Measurements from ENCODE around the gene MCCC1. TPM values are rescaled to one million over a fixed set of nuclear protein-coding genes. Genes with fewer than 3 reads are reported as not detected.
"Not testable (repeated sequence)": the region's sequence is repeated elsewhere in the genome, so short reads cannot be mapped to it uniquely, and the experiment has no call there.

Gene MCCC1
- total RNA-seq, 1 donor from 2014 or later: 102 TPM

DNA sequence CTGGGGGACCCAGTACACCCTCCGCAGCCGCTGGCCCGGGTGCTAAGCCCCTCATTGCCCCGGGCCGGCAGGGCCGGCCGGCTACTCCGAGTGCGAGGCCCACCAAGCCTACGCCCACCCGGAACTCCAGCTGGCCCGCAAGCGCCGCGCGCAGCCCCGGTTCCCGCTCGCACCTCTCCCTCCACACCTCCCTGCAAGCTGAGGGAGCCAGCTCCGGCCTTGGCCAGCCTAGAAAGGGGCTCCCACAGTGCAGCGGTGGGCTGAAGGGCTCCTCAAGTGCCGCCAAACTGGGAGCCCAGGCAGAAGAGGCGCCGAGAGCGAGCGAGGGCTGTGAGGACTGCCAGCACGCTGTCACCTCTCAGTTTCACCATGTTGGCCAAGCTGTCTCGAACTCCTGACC is 4.7 kb upstream of the MCCC1 start:
- not testable (repeated sequence) for DNase-seq (ENCODE audit: low spot score)

DNA sequence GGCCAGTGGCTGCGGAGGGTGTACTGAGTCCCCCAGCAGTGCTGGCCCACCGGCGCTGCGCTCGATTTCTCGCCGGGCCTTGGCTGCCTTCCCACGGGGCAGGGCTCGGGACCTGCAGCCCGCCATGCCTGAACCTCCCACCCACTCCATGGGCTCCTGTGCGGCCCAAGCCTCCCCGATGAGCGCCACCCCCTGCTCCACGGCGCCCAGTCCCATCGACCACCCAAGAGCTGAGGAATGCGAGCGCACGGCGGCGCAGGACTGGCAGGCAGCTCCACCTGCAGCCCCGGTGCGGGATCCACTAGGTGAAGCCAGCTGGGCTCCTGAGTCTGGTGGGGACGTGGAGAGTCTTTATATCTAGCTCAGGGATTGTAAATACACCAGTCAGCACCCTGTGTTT is 1.7 kb upstream of the MCCC1 start:
- not testable (repeated sequence) for DNase-seq (ENCODE audit: low spot score)

DNA sequence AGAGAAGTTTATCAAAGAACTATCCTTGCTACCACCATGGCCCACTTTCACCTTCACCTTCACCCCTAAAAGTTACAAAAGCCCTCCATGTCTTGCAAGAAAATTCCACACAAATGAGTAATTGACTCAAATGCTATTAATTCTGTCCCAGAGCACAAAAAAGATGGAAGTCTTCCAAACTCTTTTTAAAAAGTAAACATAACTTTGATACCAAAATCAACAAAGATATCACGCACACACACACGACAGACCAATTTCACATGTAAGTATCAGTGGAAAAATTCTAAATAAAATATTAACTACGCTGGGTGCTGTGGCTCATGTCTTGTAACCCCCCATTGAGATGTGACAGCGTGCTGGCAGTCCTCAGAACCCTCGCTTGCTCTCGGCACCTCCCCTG is 1.1 kb upstream of the MCCC1 start:
- DNase-seq (ENCODE audit: low spot score): no peak

DNA sequence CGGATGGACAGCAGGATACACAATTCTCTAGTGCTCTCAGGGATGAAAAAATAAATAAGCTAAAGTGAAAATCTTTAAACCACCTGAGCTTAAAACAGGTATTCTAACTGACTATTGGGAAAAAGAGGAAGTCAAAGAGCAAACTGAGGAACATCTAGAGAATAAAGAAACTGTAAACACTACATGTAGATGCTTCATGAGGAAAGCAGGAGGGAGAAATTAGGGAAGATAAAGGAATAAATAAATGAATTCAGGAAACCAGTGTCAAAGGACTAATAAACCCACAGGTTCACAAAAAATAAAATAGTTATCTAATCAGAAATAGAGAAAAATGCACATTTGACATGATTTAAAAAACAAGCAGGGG is 525 bp upstream of the MCCC1 start:
- no peak for DNase-seq (ENCODE audit: low spot score)

DNA sequence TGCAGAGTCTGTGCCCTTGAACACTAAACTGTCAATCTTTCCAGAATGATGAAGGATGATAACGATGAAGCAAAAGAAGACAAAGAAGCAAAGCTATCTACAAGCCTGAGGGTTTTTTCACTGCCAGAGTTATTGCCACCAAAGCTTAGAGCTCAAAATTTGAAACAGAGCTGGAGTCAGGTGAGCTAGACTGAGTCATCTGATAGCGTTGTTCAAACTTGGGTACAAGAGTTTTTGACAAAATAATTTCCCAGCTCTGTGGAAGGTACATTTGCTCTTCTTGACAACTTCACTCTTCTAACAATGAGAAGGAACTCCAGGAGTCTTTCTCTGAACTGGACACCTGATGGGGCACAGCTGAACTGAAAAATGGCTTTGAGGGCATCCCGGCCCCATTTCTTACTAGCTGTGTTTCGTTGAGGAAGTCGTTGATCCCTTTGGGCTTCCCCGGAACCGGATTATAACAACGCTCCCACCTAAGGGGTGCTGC is 715 bp downstream of the MCCC1 start:
- no peak for DNase-seq (ENCODE audit: low spot score)

DNA sequence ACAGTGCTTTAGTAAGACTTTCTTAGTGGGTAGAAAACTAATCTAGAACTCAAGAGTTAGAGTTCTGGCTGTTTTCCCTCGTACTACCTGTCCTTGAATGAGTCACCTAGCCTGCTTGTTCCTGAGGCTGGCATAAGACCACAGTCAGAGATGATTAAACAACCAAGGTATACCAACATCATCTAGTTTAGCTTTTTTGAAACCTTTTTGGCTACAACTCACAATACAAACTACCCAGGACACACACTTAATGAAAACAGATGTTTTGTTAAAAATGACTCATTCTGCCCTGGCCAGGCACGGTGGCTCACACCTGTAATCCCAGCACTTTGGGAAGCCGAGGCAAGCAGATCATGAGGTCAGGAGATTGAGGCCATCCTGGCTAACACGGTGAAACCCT is 4.6 kb downstream of the MCCC1 start:
- DNase-seq (ENCODE audit: low spot score): no peak

DNA sequence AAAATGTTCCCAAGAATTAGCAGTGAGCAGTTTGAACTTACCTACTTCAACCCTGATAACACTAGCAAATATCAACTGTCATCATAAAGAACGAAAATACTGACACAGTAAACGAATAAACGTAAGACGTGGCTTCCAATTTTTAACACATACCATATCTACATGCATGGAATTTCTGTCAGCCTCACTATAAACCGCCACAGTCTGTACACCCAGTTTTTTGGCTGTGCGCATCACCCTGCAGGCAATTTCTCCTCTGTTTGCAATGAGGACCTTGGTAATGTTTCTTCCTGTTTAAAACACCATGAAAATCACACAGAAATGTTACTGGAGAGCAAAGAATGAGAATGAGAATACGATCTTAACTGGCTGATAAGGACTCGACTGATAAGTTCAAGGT is 7.0 kb downstream of the MCCC1 start:
- no peak for DNase-seq (ENCODE audit: low spot score)

DNA sequence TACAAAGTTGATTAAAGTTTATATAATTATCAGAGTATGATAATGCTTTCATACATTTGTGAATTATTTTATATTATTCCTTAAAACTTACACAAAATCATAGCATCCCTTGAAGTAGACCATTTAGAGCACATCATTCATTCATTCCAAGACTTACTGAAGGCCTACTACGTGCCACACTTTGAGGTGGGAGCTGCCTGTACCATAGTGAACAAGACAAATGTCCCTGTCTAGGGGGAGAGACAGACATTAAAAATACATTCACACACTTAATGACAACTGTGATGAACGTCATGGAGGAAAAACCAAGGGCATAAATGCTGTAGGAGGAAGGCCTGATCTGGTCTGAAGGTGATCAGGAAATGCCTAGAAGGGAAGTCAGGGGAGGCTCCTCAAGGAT is 12.1 kb downstream of the MCCC1 start:
- DNase-seq (ENCODE audit: low spot score): no peak

DNA sequence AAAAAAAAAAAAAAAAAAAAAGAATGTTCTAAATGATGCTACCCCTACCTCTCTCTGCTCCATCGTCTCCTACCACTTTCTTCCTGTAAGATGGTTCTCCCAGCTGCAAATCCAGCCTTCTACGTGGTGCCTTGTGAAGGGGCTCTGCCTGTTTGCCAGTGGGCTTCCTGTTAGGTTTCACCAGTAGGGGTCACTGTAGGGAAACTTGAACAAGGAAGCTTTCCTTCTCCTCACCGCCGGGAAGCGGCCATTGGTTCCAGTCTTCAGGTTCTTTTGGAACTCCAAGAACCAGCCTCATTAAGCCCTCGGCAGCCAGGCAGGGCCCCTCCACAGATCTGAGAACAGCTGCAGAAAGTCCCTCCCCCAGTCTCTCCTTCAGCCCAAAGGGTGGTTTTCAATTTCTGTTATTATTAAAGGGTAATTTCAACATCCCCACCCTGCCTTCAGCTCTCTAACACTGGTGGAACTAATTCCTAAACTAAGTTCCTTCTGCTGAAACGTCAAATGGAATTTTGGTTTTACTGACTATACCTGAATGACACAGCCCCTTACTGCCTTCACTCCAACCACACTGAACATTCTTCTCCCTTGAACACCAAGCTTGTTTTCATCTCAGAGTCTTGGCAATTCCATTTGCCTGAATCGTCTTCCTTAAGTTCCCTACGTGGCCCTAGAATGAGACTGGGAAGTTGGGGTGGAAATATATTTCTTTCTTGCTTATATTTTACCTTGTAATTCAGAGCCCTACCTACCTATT is 13.5 kb downstream of the MCCC1 start:
- DNase-seq (ENCODE audit: low spot score): no peak

DNA sequence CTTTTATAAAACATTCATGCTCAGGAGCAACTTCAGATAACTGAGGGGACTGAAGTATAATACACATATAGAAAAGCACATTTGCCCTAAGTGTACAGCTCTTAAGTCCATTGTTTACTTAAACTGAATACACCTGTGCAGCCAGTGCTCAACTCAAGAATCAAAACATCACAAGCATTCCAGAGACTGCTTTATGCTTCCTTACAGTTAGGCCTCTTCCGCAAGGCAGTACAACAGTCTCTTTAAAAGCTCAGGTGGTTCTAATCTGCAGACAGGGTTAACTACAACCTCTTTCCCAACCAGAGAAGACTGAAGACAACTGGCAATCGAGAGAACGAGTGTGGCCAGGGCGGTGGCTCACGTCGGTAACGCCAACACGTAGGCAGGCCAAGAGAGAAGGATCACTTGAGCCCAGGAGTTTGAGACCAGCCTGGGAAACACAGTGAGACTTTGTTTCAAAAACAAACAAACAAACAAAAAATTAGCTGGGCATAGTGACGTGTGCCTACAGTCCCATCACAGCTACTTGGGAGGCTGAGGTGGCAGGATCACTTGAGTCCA is 16.9 kb downstream of the MCCC1 start:
- DNase-seq (ENCODE audit: low spot score): no peak

DNA sequence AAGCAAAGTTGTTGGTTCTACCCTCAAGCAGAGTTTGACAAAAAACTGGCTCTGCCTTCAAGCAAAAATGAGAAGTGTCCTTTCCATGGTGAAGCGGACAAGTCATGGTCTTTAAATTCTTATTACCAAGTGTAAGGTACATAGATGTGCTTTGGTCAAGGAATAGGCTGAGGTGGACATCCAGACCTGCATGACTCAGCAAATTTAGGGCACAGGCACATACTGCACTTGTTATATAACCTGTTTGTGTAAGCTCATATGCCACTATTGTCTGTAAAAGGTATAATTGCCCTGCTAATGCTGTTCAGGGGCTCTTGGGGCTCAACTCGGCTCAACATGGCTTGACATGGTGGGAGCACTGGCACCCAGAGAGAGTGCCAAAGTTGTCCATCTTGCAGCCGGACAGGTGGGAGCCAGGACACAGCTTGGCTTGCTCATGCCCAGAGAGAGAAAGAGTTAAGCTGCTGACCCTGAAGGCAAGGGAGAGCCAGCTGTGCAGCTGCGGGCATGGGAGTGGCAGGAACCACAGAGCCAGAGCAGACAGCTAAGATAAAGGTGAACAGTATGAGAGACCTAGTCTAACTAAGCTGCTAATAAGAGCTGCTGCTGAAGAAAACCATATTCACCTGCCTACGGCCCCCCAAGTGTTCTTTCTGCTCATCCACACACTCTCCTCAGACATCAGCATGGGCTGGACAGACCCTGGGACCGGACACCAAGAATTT is 17.7 kb downstream of the MCCC1 start:
- no peak for DNase-seq (ENCODE audit: low spot score)

DNA sequence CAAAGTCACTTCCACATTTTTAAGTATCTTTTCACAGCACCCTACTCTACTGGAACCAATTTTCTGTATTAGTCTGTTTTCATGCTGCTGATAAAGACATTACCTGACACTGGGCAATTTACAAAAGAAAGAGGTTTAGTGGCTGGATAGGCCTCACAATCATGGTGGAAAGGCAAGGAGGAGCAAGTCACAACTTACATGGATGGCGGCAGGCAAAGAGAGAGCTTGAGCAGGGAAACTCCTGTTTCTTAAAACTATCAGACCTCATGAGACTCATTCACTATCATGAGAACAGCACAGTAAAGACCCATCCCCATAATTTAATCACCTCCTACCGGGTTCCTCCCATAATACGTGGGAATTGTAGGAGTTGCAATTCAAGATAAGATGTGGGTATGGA is 18.7 kb downstream of the MCCC1 start:
- no peak for DNase-seq (ENCODE audit: low spot score)

DNA sequence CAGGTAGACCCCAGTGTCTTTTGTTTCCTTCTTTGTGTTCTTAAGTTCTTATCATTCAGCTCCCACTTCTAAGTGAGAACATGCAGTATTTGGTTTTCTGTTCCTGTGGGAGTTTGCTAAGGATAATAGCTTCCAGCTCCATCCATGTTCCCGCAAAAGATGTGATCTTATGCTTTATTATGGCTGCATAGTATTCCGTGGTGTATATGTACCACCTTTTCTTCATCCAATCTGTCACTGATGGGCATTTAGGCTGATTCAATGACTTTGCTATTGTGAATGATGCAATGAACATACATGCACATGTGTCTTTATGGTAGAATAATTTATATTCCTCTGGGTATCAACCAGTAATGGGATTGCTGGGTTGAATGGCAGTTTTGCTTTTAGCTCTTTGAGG is 24.4 kb downstream of the MCCC1 start:
- no peak for DNase-seq (ENCODE audit: low spot score)

DNA sequence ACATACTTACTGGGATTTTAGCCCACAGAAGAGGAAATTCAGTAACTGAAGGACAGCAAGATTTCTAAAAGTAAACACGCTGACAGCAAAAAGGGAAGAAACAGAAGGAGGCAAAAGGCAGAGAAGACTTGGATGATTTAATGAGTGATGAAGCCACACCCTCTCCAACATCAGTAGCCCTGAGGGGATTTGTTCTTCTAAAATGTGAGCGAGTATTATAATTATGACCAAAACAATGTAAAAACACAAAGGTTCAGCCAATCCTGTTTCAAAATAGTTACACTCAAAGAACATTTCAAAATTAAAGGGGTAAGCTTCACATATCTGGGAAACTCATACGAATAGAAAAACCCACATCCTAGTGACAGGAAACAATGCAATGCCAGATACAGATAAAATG is 25.0 kb downstream of the MCCC1 start:
- no peak for DNase-seq (ENCODE audit: low spot score)

DNA sequence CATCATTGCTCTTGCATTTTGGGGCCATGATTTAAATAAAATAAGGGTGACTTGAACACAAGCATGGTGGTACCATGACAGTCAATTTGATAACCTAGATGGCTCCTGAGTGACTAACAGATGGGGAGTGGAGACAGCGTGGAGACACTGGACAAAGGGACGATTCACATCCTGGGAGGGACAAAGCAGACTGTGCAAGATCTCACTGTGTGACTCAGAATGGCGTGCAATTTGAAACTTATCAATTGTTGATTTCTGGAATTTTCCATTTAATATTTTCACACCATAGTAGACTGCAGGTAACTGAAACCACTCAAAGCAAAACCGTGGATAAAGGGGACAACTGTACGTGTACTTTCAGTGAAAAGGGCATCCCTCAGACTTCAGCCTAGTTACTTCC is 25.5 kb downstream of the MCCC1 start:
- no peak for DNase-seq (ENCODE audit: low spot score)

DNA sequence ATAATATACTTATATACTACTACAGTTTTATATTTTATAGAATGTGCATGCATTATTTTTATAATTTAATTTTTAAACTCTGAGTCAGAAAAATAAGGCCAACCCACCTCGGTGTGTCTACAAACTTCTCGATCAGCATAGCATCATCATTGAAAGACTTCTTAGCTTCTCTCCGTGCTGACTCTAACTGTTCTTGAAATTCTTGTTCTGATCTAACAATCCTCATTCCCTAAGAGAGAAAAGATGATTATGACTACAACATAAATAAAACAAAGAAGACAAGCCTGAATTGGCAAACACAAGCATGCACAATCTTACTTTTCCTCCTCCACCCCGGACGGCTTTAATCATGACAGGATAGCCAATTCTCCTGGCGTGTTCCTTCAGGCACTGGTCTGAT is 28.4 kb downstream of the MCCC1 start:
- no peak for DNase-seq (ENCODE audit: low spot score)

DNA sequence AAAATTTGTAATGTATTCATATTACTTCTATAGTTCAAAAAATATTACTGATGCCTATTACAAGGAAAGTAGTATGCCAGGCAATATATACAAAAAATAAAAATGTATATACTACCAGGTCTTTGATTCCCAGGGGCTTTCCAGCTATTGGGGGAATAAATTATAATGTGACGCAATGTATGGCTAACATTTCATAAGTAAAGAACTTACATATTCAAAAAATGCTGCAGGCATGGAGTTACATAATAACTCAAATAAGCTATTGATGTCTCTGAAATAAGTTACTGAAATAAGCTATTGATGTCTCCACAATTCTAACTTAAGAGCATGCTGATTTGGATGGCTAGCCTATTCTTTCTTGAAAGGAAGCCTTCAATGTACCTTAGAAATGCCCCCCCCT is 30.2 kb downstream of the MCCC1 start:
- no peak for DNase-seq (ENCODE audit: low spot score)

DNA sequence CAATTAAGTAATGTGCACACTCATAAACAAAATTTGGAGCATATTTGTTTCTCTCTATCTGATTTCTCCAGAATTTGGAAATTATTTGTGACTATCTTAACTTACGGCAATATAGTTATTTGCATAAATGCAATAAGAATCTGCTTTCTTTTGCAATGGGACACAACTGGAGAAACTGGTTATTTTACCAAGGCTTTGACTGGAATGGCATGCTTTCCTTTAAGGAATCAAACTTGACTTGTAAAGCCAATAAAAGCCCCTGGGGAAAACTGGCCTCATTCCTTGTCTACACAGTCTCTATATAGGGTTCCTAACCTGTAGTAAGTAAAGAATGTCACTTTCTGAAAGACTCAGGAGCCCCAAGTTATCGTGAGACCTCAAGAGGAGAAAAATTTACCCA is 32.4 kb downstream of the MCCC1 start:
- not testable (repeated sequence) for DNase-seq (ENCODE audit: low spot score)

DNA sequence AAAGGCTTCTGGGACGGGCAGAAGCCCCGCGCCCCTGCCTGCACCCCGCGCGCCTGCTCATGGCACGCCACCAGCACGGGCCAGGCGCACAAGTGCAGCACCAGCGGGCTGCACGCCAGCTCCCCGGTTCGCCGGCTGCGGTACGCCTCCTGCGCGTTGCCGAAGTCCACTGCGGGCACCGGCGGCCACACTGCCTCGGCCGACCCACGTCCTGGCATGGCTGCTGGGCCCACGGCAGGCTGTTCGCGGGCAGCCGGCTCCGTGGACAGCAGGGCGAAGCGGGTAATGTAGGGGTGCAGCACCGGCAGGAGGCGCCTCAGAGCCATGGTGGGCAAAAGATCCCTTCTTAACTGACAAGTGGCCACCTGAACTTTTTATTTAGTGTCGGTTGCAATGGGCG is 34.8 kb downstream of the MCCC1 start:
- no peak for DNase-seq (ENCODE audit: low spot score)

DNA sequence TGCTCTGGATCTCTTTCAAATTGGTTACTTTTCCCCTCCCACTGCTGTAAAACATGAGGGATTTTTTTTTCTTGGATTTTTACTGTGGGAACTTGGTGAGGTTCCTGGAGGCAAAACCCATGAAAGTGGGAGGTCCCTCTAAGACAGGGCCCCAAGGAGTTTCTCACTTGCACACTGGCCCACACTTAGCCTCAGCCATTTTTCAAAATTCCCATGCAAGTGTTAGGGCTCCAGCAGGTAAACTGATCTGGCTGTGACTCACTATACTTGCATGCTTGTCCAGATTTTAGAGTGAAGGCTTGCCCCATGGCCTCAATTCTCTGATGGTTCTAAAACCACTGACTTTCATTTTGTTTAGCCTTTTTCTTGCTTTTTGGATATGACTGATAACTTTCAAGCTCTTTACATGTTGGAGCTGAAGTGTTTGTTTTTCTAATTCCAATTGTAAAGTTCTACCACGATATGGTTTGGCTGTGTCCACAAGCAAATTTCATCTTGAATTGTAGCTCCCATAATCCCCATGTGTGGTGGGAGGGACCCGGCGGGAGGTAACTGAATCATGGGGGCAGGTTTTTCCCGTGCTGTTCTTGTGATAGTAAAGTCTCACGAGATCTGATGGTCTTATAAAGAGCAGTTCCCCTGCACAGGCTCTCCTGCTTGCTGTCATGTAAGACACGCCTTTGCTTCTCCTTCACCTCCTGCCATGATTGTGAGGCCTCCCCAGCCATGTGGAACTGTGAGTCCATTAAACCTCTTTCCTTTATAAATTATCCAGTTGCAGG is 37.7 kb downstream of the MCCC1 start:
- no peak for DNase-seq (ENCODE audit: low spot score)

DNA sequence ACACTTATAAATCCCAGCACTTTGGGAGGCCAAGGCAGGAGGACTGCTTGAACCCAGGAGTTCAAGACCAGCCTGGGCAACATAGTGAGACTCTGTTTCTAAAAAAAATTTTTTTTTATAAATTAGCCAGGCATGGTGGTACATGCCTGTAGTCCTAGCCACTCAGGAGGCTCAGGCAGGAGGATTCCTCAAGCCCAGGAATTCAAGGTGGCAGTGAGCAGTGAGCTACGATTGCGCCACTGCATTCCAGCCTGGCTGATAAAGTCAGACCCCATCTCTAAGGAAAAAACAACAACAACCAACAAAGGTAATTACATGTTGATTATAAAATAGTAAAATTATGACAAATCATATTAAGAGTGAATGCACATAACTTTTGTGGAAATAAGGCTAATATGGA is 40.9 kb downstream of the MCCC1 start:
- DNase-seq (ENCODE audit: low spot score): no peak

DNA sequence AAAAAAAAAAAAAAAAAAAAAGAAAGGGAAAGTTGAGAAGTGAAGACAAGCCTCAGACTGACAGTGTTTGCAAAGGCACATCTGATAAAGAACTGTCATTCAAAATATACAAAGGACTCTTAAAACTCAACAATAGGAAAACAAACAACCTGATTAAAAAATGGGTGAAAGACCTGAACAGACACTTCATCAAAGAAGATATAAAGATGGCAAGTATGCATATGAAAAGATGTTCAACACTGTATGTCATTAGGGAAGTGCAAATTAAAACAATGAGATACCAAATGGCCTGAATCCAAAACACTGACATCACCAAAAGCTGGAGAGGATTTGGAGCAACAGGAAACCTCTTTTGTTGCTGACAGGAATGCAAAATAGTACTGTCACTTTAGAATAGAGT is 48.6 kb downstream of the MCCC1 start:
- no peak for DNase-seq (ENCODE audit: low spot score)
